IMR-90 (cell line): ENCODE results near the gene EPS15.

ENCODE experiments used
- CTCF ChIP-seq: conservative IDR thresholded peaks from 2 replicates; pipeline ENCODE4 v1.5.1; 2012; ENCODE audit warnings: mild to moderate bottlenecking, low read depth, low read length, improper control_type of control experiment
- POLR2A ChIP-seq: IDR thresholded peaks from 2 replicates; pipeline ENCODE4 v1.6.1; 2012; ENCODE audit warnings: mild to moderate bottlenecking, low read depth, low read length

GRCh38 chr1:51542158-51542953 lies 23.3 kb upstream of the EPS15 start:
- TF ChIP-seq CTCF, result no peak
- no peak for TF ChIP-seq POLR2A
